Heart right ventricle (tissue), 16 donors: ENCODE results near the gene ANO7. TPM values are rescaled to one million over a fixed set of nuclear protein-coding genes. Genes with fewer than 3 reads are reported as not detected.

Experiments
- ATAC-seq, 8 donors: fragments of 200-7000 bp; cut with Tn5 transposase; one replicate each; pipeline ENCODE4 v1.9.1; 2020; ENCODE audit warnings: mild to moderate bottlenecking in 8 of 8, moderate library complexity in 8 of 8, moderate number of reproducible peaks in 1 of 8
- DNase-seq, 2 donors: peaks; one replicate each; pipeline ENCODE4 v3.0.0-alpha.2; 2020
- H3K27ac ChIP-seq, 10 donors: fragments of 200-600 bp; sonication (generic) in 2 of 10; one replicate each; pipeline versions ENCODE4 v1.5.0 to v1.8.0; 2020 to 2022; ENCODE audit warnings: mild to moderate bottlenecking in 3 of 10
- H3K27me3 ChIP-seq, 7 donors: fragments of 200-600 bp; one replicate each; pipeline ENCODE4 v1.8.0; 2021 to 2022; ENCODE audit warnings: mild to moderate bottlenecking in 2 of 7
- H3K36me3 ChIP-seq, 9 donors: fragments of 200-600 bp; sonication (generic) in 1 of 9; one replicate each; pipeline versions ENCODE4 v1.5.0 to v1.8.0; 2020 to 2022; ENCODE audit warnings: mild to moderate bottlenecking in 2 of 9
- H3K4me1 ChIP-seq, 9 donors: fragments of 200-600 bp; sonication (generic) in 1 of 9; one replicate each; pipeline versions ENCODE4 v1.5.0 to v1.8.0; 2020 to 2022; ENCODE audit warnings: mild to moderate bottlenecking in 4 of 9
- H3K4me3 ChIP-seq, 10 donors: fragments of 200-600 bp; sonication (generic) in 2 of 10; one replicate each; pipeline versions ENCODE4 v1.5.0 to v1.8.0; 2020 to 2022; ENCODE audit warnings: mild to moderate bottlenecking in 7 of 10, moderate library complexity in 2 of 10
- H3K9me3 ChIP-seq, 11 donors: fragments of 200-600 bp in 10 of 11; sonication (generic) in 2 of 11; one replicate each; pipeline versions ENCODE4 v1.5.0 to v1.8.0; 2013 to 2022; ENCODE audit warnings: mild to moderate bottlenecking in 2 of 11, control low read depth in 1 of 11, moderate library complexity in 1 of 11
- CTCF ChIP-seq, 9 donors: fragments of 200-600 bp; sonication (generic) in 2 of 9; IDR thresholded peaks; one replicate each; pipeline versions ENCODE4 v1.5.0 to v1.8.0; 2021 to 2022; ENCODE audit warnings: antibody characterized with exemption in 9 of 9, mild to moderate bottlenecking in 5 of 9, moderate library complexity in 1 of 9
- WGBS, 2 donors: extraction: QIAGEN DNeasy Blood & Tissue Kit; methylation state at CpG; one replicate each; pipeline ENCODE4 v1.1.7; 2013; ENCODE audit warnings: inconsistent platforms in 1 of 2; 5-methylcytosine and 5-hydroxymethylcytosine counted together
- intact Hi-C, 10 donors: fragments of 100-400 bp; cut with DNase I; formaldehyde crosslinking; loops; one replicate each; pipeline versions ENCODE4 v1.11.1 to v1.14.2; 2022
- polyA plus RNA-seq, 2 donors: library from polyadenylated mRNA; stranded (reverse); fragments of 200-250 nt; gene quantifications; one replicate each; pipeline ENCODE4 v1.2.3, GENCODE V29; 2013
- total RNA-seq, 10 donors: library from RNA; stranded (reverse); fragmentation: NEBNext Ultra II Directional in 3 of 10; extraction: Animal tissue kit (Norgen Biotek cat#: 25700) in 3 of 10; gene quantifications; one replicate each; pipeline versions ENCODE4 v1.2.1 to v1.2.4, GENCODE V29; 2021 to 2023
- donor health status: Arrhythmogenic right ventricular cardiomyopathy.
- donor health status: ischemic (EF 13 %, LVEDD 7.1; RV severe dilation, severe dysfunction).
- donor health status: healthy with polysubstance abuse.
- donor health status: DM: no; HTN: yes; CAD: no.
- donor health status: DM: no; HTN: no; CAD: no.
- donor health status: ischemic (EF 25% LVEDD 6.9; RV normal size, moderate dysfunction).
- donor health status: ischemic (EF 25% LVEDD 5.7; RV mildly dilated, moderate dysfunction).
- donor health status: healthy.
- donor health status: DM: yes; HTN: yes; CAD: no.
- donor health status: Ischemic cardiomyopathy.
- donor health status: ischemic (EF 35%, LVEDD 5.7; RV mildly dilated, moderate dysfunction).
- donor health status: nonischemic (EF 11% LVEDD 7.7; RV severe dilation, severe dysfunction).
- donor health status: DM: yes; HTN: yes; CAD: no.
- donor health status: PGD.
- donor health status: ischemic (EF 29% LVEDD 5.4; RV normal size, mild dysfunction).
- donor health status: nonischemic (EF 23%, LVEDD 6.1; RV moderate dilation, normal function).

ANO7 gene
- total and polyA plus RNA-seq, 12 donors, result 0.61 to 3.0 (median 1.6) TPM

DNA sequence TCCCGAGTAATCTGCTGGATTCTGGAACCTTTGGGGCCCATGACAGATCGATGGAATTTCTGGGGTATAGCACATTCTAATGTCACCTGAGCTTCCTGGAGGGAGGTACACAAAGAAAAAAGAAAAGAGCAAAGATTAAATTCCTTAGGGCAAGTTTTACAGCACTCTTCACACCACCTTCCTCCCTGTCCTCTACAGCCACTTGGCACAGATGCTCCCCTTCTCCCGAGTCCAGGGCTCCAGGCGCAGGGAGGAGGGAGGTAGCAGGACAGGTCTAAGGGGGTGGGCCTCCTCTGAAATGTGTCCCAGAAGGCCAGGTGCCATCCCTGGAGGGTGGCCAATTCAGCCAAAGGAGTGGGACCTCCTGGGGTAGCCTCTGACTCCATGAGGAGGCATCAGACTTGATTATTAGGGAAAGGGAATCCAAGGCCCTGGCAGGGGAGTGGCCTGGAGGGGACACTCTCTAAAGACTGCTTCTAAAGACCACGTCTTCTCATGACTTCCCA is 50.3 kb downstream of the ANO7 start:
- Histone ChIP-seq H3K4me3 (no peak overlapping the region), H3K27ac (no peak overlapping the region), H3K4me1 (no peaks in the 10 kb centered on the region), H3K27me3 (no peaks in the 10 kb centered on the region), H3K9me3 (no peaks in the 10 kb centered on the region), H3K36me3 (peaks cover 19 to 100% (median 90%) of the 10 kb centered on the region in 9 donors)
- no peak for TF ChIP-seq CTCF (IDR thresholded peaks at IDR 0.05)
- WGBS, 2 donors, result 86 to 89% methylated on average over 5 of the region's 5 CpGs
- DNase-seq, result no peak
- intact Hi-C loops, result no loop called here
- no peak for ATAC-seq

DNA sequence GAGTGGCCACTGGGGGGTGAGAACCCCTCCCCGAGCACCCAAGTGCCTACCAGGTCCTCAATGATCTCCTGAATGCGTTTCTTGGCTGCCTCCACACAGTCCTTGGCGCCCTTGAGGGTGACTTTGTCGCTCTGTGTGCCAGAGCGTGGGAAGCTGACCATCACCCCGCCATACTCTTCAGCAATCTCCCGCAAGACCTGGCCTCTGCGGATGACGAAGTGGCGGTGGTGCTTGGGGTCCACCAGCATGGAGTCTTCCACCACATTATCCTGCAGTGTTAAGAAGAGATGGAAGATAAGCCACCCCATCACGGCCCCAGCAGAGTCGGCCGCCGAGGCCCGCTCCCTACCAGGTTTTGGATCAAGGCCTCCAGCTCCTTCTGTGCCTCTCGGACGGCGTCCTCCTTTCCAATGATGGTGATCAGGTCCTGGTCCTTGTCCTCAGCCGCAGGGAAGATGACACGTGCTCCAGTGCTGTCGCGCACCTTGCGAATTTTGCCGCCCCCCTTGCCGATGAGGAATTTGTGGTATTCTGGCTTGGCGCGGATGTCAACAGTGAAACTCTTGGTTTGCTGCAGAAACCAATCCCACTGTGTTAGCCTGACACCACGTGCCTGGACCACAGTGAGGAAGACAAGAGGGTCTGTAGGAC is 51.2 kb downstream of the ANO7 start:
- Histone ChIP-seq H3K4me1 (no peaks in the 10 kb centered on the region), H3K27ac (no peak overlapping the region), H3K36me3 (peaks cover 12 to 100% (median 90%) of the 10 kb centered on the region in 9 donors), H3K9me3 (no peaks in the 10 kb centered on the region), H3K27me3 (no peaks in the 10 kb centered on the region), H3K4me3 (no peak overlapping the region)
- no peak for TF ChIP-seq CTCF (IDR thresholded peaks at IDR 0.05)
- no peak for ATAC-seq
- no peak for DNase-seq
- intact Hi-C loops, result no loop called here
- 95 to 96% methylated on average over 28 of the region's 28 CpGs for WGBS, 2 donors

DNA sequence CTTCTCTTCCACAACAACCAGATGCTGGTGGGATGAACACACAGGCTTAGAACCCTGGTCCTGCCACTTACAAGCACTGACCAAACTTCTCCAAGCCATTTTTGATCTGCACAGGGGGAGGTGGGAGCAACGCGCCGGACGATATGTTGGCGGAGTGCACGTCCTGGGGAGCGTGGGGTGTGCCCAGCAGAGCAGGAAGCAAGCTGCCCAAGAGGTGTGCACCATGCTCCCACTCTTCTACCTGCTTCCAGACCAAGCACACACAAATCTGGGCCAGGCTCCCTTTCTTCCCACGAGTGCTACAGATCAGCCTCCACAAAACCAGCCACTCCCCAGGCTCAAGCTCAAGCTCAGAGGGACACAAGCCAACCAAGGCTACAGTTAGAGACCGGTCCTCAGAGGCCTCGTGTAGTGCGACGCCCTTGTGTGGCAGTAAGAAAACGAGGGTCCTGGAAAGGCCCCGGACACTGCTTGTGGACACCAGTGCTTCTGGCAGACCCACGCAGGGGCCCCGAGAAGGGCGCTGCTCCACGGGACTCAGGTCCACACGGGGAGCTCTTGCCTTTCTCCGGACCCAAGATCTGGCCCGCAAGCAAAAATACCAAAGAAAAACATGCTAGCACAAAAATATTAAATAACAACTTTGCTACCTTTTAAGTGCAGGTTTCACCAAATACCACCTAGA is 52.0 kb downstream of the ANO7 start:
- H3K36me3 ChIP-seq, result peaks cover 9 to 100% (median 89%) of the 10 kb centered on the region in 9 donors
- no peak for TF ChIP-seq CTCF (IDR thresholded peaks at IDR 0.05)

DNA sequence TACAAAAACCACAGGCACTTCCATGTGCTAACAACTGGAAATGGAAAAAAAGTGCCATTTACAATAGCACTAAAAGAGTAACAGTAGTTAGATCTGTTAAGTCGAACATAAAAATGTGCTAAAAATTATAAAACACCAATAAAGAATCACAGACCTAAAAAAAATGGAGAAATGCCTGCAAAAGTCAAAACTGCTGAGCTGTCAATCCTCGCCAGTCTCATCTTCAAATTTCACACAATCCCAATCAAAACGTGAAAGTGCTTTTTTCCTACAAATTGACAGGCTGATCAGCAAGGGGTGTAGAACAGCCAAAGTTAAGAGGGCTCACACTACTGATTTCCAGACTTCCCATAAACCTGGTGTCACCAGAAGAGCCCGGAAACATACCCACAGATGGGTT is 53.2 kb downstream of the ANO7 start:
- Histone ChIP-seq H3K4me3 (no peak overlapping the region), H3K9me3 (no peaks in the 10 kb centered on the region), H3K27me3 (no peaks in the 10 kb centered on the region), H3K4me1 (no peaks in the 10 kb centered on the region), H3K27ac (no peak overlapping the region), H3K36me3 (peaks cover 12 to 100% (median 89%) of the 10 kb centered on the region in 9 donors)
- DNase-seq (no peak), ATAC-seq (no peak)
- 92 to 93% methylated on average over 4 of the region's 4 CpGs for WGBS, 2 donors
- intact Hi-C loops, result no loop called here
- no peak for TF ChIP-seq CTCF (IDR thresholded peaks at IDR 0.05)

More for the DNA sequence above, 52.0 kb downstream of the ANO7 start:
- Histone ChIP-seq H3K9me3 (no peaks in the 10 kb centered on the region), H3K27ac (no peak overlapping the region), H3K4me1 (no peaks in the 10 kb centered on the region), H3K27me3 (no peaks in the 10 kb centered on the region), H3K4me3 (no peak overlapping the region)
- no peak for DNase-seq
- WGBS, 2 donors, result 92 to 93% methylated on average over 21 of the region's 21 CpGs
- ATAC-seq, result no peak
- intact Hi-C loops, result no loop called here
